ENCODE measurements around the gene CCL22. TPM values are rescaled to one million over a fixed set of nuclear protein-coding genes. Genes with fewer than 3 reads are reported as not detected.

The CCL22 gene
- total RNA-seq, 1 experiment from 2014 or later, result not detected

DNA sequence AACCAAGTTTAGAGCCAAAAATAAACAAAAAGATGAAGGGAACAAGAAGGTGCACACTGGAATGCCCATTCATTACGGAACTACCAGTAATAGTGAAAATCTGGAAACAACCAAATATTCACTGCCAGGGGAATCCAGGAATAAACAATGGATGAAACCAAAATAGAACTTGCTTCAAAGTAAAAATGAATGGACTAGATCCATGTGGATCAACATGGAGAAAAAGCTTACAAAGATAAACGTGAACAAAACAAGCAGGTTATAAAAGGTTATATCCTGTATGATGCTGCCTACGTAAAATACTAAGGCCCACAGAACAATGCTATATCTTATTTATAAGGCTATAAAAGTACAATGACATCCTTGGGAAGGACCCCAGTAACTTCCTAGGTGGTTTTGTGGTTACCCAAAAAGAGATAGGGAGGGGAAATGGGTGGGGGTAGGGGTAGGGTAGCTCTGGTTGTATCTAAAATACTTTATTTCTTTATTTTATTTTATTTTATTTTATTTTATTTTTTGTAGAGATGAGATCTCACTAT is 12.8 kb upstream of the CCL22 start:
- no peaks in the 10 kb centered on the region for H3K9me3 ChIP-seq (ENCODE audit: control insufficient read depth, low read depth, low read length)
- H3T11ph ChIP-seq (ENCODE audit: low read length), result no peak overlapping the region
- H3K27me3 Mint-ChIP-seq (ENCODE audit: low read depth), result peaks cover 30% of the 10 kb centered on the region
- H2BK5ac ChIP-seq (ENCODE audit: insufficient read length, low read length), result no peak overlapping the region
- H3K79me2 ChIP-seq (ENCODE audit: insufficient read depth, low read length), result no peaks in the 10 kb centered on the region
- no peaks in the 10 kb centered on the region for H3K4me1 ChIP-seq (ENCODE audit: insufficient read depth, low read length)
- no peaks in the 10 kb centered on the region; a peak in 1 of 5 replicates for H3K9me3 Mint-ChIP-seq
- H4K20me1 ChIP-seq (ENCODE audit: control insufficient read depth, insufficient read depth, insufficient read length), result no peaks in the 10 kb centered on the region
- H3K4me2 ChIP-seq (ENCODE audit: insufficient read depth, insufficient read length, low read length), result no peak overlapping the region
- H3K27me3 ChIP-seq (ENCODE audit: insufficient read depth, low read length), result no peaks in the 10 kb centered on the region
- H2BK20ac ChIP-seq (ENCODE audit: low read depth, low read length, poor library complexity, severe bottlenecking), result no peak overlapping the region
- H3K36me3 Mint-ChIP-seq (ENCODE audit: insufficient read depth in 1 of 3, low read depth in 3 of 3), result no peaks in the 10 kb centered on the region
- H3K23ac ChIP-seq (ENCODE audit: insufficient read length, low read depth, low read length), result no peak overlapping the region
- H4K91ac ChIP-seq (ENCODE audit: insufficient read length, low read depth, low read length), result no peak overlapping the region
- no peak overlapping the region for H2BK120ac ChIP-seq (ENCODE audit: low read depth, low read length, poor library complexity, severe bottlenecking)
- H3K79me1 ChIP-seq (ENCODE audit: insufficient read depth, low read depth, low read length, poor library complexity, severe bottlenecking), result no peaks in the 10 kb centered on the region
- H3K56ac ChIP-seq (ENCODE audit: insufficient read length, low read depth, low read length), result no peak overlapping the region
- H2AK5ac ChIP-seq (ENCODE audit: insufficient read length, low read length), result no peak overlapping the region
- H4K8ac ChIP-seq (replicated peaks; ENCODE audit: insufficient read length, low read depth, low read length), result no peak overlapping the region
- no peak overlapping the region for H3K27ac Mint-ChIP-seq
- WGBS (ENCODE audit: extremely low coverage, insufficient read length, low lambda C conversion rate), result no CpG with 5 or more reads among the region's 3 CpGs
- no peaks in the 10 kb centered on the region for H3K23me2 ChIP-seq (ENCODE audit: insufficient read length, low read depth, low read length, poor library complexity, severe bottlenecking)
- no peak overlapping the region for H3K18ac ChIP-seq (ENCODE audit: insufficient read length, low read depth, low read length)
- no peak overlapping the region for H3K9ac ChIP-seq (ENCODE audit: extremely low read depth, insufficient read length, low read length)
- TF ChIP-seq, protein P1, sequence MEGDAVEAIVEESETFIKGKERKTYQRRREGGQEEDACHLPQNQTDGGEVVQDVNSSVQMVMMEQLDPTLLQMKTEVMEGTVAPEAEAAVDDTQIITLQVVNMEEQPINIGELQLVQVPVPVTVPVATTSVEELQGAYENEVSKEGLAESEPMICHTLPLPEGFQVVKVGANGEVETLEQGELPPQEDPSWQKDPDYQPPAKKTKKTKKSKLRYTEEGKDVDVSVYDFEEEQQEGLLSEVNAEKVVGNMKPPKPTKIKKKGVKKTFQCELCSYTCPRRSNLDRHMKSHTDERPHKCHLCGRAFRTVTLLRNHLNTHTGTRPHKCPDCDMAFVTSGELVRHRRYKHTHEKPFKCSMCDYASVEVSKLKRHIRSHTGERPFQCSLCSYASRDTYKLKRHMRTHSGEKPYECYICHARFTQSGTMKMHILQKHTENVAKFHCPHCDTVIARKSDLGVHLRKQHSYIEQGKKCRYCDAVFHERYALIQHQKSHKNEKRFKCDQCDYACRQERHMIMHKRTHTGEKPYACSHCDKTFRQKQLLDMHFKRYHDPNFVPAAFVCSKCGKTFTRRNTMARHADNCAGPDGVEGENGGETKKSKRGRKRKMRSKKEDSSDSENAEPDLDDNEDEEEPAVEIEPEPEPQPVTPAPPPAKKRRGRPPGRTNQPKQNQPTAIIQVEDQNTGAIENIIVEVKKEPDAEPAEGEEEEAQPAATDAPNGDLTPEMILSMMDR (conservative IDR thresholded peaks at IDR 0.05), result no peak
- no peak overlapping the region for H2BK15ac ChIP-seq (ENCODE audit: low read depth, low read length)
- no peak overlapping the region for H4K5ac ChIP-seq (ENCODE audit: insufficient read length, low read depth, low read length)
- H3K4me1 Mint-ChIP-seq, result no peaks in the 10 kb centered on the region
- H3K4me3 Mint-ChIP-seq, result no peak overlapping the region
- H3K27ac ChIP-seq (ENCODE audit: insufficient read length, low read depth, low read length), result no peak overlapping the region
- H2AFZ ChIP-seq (ENCODE audit: low read length), result no peak overlapping the region
- H2BK12ac ChIP-seq (ENCODE audit: insufficient read length, low read depth, low read length), result no peak overlapping the region
- DNase-seq, result no peak
- no peak overlapping the region for H3K14ac ChIP-seq (ENCODE audit: insufficient read depth, low read length)
- H3K4ac ChIP-seq (ENCODE audit: low read depth, low read length), result no peak overlapping the region

Measured in H9 (cell line).